Memory B cell (primary cell): ENCODE measurements around the gene SORBS1.

Source experiments
- ATAC-seq: fragments of 150-1000 bp; cut with Tn5 transposase; 2 replicates; pipeline ENCODE4 v1.10.0; 2021; ENCODE audit warnings: low read depth, mild to moderate bottlenecking, moderate library complexity
- DNase-seq, 2 donors: peaks; one replicate each; pipeline ENCODE4 v3.0.0; 2022; ENCODE audit warnings: low spot score in 2 of 2
- H3K27ac Mint-ChIP-seq: one replicate; pipeline ENCODE4 v1.8.0; 2022; ENCODE audit warnings: mild to moderate bottlenecking, moderate library complexity, mixed read lengths
- H3K27me3 Mint-ChIP-seq: one replicate; pipeline ENCODE4 v1.8.0; 2022; ENCODE audit warnings: mixed read lengths
- H3K36me3 Mint-ChIP-seq: one replicate; pipeline ENCODE4 v1.8.0; 2022; ENCODE audit warnings: mild to moderate bottlenecking, mixed read lengths
- H3K4me1 Mint-ChIP-seq: one replicate; pipeline ENCODE4 v1.8.0; 2022; ENCODE audit warnings: mixed read lengths
- H3K4me3 Mint-ChIP-seq: one replicate; pipeline ENCODE4 v1.8.0; 2022; ENCODE audit warnings: mild to moderate bottlenecking, moderate library complexity, mixed read lengths
- H3K9me3 Mint-ChIP-seq: one replicate; pipeline ENCODE4 v1.8.0; 2022; ENCODE audit warnings: mixed read lengths

Gene SORBS1

GRCh38 chr10:95284807-95285206 lies 276.4 kb downstream of the SORBS1 start:
- Mint-ChIP-seq H3K4me3 (no peak overlapping the region), H3K27me3 (no peaks in the 10 kb centered on the region), H3K4me1 (peaks cover 64% of the 10 kb centered on the region), H3K9me3 (no peaks in the 10 kb centered on the region), H3K27ac (peak overlapping the region; percentile 81), H3K36me3 (peaks cover 9% of the 10 kb centered on the region)
- ATAC-seq, result no peak
- no peak for DNase-seq

GRCh38 chr10:95282107-95282506 lies 279.1 kb downstream of the SORBS1 start:
- H3K27me3 Mint-ChIP-seq, result no peaks in the 10 kb centered on the region
- H3K4me3 Mint-ChIP-seq, result no peak overlapping the region
- H3K4me1 Mint-ChIP-seq, result peaks cover 63% of the 10 kb centered on the region
- no peaks in the 10 kb centered on the region for H3K9me3 Mint-ChIP-seq
- peaks cover 15% of the 10 kb centered on the region for H3K36me3 Mint-ChIP-seq
- H3K27ac Mint-ChIP-seq, result no peak overlapping the region
- DNase-seq, result no peak
- ATAC-seq, result no peak

GRCh38 chr10:95281206-95281605 lies 280.0 kb downstream of the SORBS1 start:
- peaks cover 63% of the 10 kb centered on the region for H3K4me1 Mint-ChIP-seq
- no peaks in the 10 kb centered on the region for H3K27me3 Mint-ChIP-seq
- H3K27ac Mint-ChIP-seq, result peak overlapping the region; percentile 60
- peaks cover 14% of the 10 kb centered on the region for H3K36me3 Mint-ChIP-seq
- no peak overlapping the region for H3K4me3 Mint-ChIP-seq
- DNase-seq (no peak), ATAC-seq (no peak)
- no peaks in the 10 kb centered on the region for H3K9me3 Mint-ChIP-seq

GRCh38 chr10:95280637-95281036 lies 280.5 kb downstream of the SORBS1 start:
- peaks cover 14% of the 10 kb centered on the region for H3K36me3 Mint-ChIP-seq
- no peak overlapping the region for H3K4me3 Mint-ChIP-seq
- no peak for DNase-seq
- ATAC-seq, result no peak
- H3K9me3 Mint-ChIP-seq, result no peaks in the 10 kb centered on the region
- no peaks in the 10 kb centered on the region for H3K27me3 Mint-ChIP-seq
- H3K4me1 Mint-ChIP-seq, result peaks cover 63% of the 10 kb centered on the region
- H3K27ac Mint-ChIP-seq, result peak overlapping the region; percentile 60

- Mint-ChIP-seq H3K27ac (peak overlapping the region; percentile 83), H3K4me3 (no peak overlapping the region), H3K27me3 (no peaks in the 10 kb centered on the region), H3K36me3 (peaks cover 14% of the 10 kb centered on the region), H3K9me3 (no peaks in the 10 kb centered on the region), H3K4me1 (peaks cover 59% of the 10 kb centered on the region)
- ATAC-seq (no peak), DNase-seq (no peak)
Measured at GRCh38 chr10:95279042-95279820, 281.9 kb downstream of the SORBS1 start.

- H3K27ac Mint-ChIP-seq, result peak overlapping the region; percentile 83
- peaks cover 13% of the 10 kb centered on the region for H3K36me3 Mint-ChIP-seq
- peaks cover 56% of the 10 kb centered on the region for H3K4me1 Mint-ChIP-seq
Measured at GRCh38 chr10:95278061-95278988, 282.8 kb downstream of the SORBS1 start.

GRCh38 chr10:95277614-95278013 lies 283.6 kb downstream of the SORBS1 start:
- Mint-ChIP-seq H3K4me1 (peaks cover 59% of the 10 kb centered on the region), H3K27ac (peak overlapping the region; percentile 83), H3K4me3 (peak overlapping the region; percentile 53), H3K9me3 (no peaks in the 10 kb centered on the region), H3K27me3 (no peaks in the 10 kb centered on the region), H3K36me3 (peaks cover 14% of the 10 kb centered on the region)
- DNase-seq, result no peak
- ATAC-seq, result no peak

More at GRCh38 chr10:95278061-95278988, 282.8 kb downstream of the SORBS1 start:
- Mint-ChIP-seq H3K4me3 (peak overlapping the region; percentile 53), H3K9me3 (no peaks in the 10 kb centered on the region), H3K27me3 (no peaks in the 10 kb centered on the region)
- DNase-seq, result no peak
- ATAC-seq, result no peak

GRCh38 chr10:95277201-95277570 lies 284.0 kb downstream of the SORBS1 start:
- Mint-ChIP-seq H3K4me1 (peaks cover 56% of the 10 kb centered on the region), H3K4me3 (no peak overlapping the region), H3K27ac (peak overlapping the region; percentile 83), H3K27me3 (no peaks in the 10 kb centered on the region), H3K9me3 (no peaks in the 10 kb centered on the region), H3K36me3 (peaks cover 14% of the 10 kb centered on the region)
- ATAC-seq, result no peak
- DNase-seq, result no peak

- H3K9me3 Mint-ChIP-seq, result no peaks in the 10 kb centered on the region
- no peak for DNase-seq
- H3K36me3 Mint-ChIP-seq, result peaks cover 14% of the 10 kb centered on the region
- H3K4me3 Mint-ChIP-seq, result no peak overlapping the region
- H3K4me1 Mint-ChIP-seq, result peaks cover 50% of the 10 kb centered on the region
- H3K27me3 Mint-ChIP-seq, result no peaks in the 10 kb centered on the region
- peak; percentile 70 for ATAC-seq
- peak overlapping the region; percentile 42 for H3K27ac Mint-ChIP-seq
Measured at GRCh38 chr10:95276367-95277200, 284.6 kb downstream of the SORBS1 start.

GRCh38 chr10:95275726-95276366 lies 285.3 kb downstream of the SORBS1 start:
- DNase-seq (no peak), ATAC-seq (no peak)
- H3K4me1 Mint-ChIP-seq, result peaks cover 44% of the 10 kb centered on the region
- no peaks in the 10 kb centered on the region for H3K27me3 Mint-ChIP-seq
- H3K27ac Mint-ChIP-seq, result peak overlapping the region; percentile 42
- H3K36me3 Mint-ChIP-seq, result peaks cover 14% of the 10 kb centered on the region
- H3K9me3 Mint-ChIP-seq, result no peaks in the 10 kb centered on the region
- no peak overlapping the region for H3K4me3 Mint-ChIP-seq

- Mint-ChIP-seq H3K27me3 (no peaks in the 10 kb centered on the region), H3K4me1 (peaks cover 32% of the 10 kb centered on the region), H3K36me3 (peaks cover 22% of the 10 kb centered on the region), H3K4me3 (no peak overlapping the region), H3K9me3 (no peaks in the 10 kb centered on the region), H3K27ac (peak overlapping the region; percentile 42)
- ATAC-seq (no peak), DNase-seq (no peak)
Measured at GRCh38 chr10:95273393-95274312, 287.5 kb downstream of the SORBS1 start.

- Mint-ChIP-seq H3K4me3 (no peak overlapping the region), H3K27me3 (no peaks in the 10 kb centered on the region), H3K36me3 (peaks cover 31% of the 10 kb centered on the region), H3K27ac (peak overlapping the region; percentile 100), H3K4me1 (peaks cover 18% of the 10 kb centered on the region), H3K9me3 (no peaks in the 10 kb centered on the region)
- DNase-seq (no peak), ATAC-seq (no peak)
Measured at GRCh38 chr10:95268438-95268837, 292.7 kb downstream of the SORBS1 start.
